Parathyroid adenoma (tissue), 2 donors: Measurements from ENCODE around the gene ADGRL2.

ENCODE experiments used
- H2AFZ ChIP-seq: fragments of 300-600 bp; sonication (generic); one replicate; pipeline ENCODE4 v1.7.0; 2017; ENCODE audit warnings: antibody characterized with exemption, mild to moderate bottlenecking
- H3K27ac ChIP-seq: fragments of 300-600 bp; sonication (generic); one replicate; pipeline ENCODE4 v1.7.0; 2017
- H3K27me3 ChIP-seq: fragments of 300-600 bp; sonication (generic); one replicate; pipeline ENCODE4 v1.7.0; 2017; ENCODE audit warnings: low read length; ENCODE audit not compliant: control insufficient read depth, insufficient read depth
- H3K36me3 ChIP-seq: fragments of 300-600 bp; sonication (generic); one replicate; pipeline ENCODE4 v1.7.0; 2017; ENCODE audit warnings: low read length; ENCODE audit not compliant: control insufficient read depth, insufficient read depth
- H3K4me1 ChIP-seq: fragments of 300-600 bp; sonication (generic); one replicate; pipeline ENCODE4 v1.7.0; 2017; ENCODE audit warnings: control low read depth
- H3K4me2 ChIP-seq: fragments of 300-600 bp; sonication (generic); one replicate; pipeline ENCODE4 v1.7.0; 2017; ENCODE audit warnings: low read length
- H3K4me3 ChIP-seq: fragments of 300-600 bp; sonication (generic); one replicate; pipeline ENCODE4 v1.7.0; 2017; ENCODE audit warnings: low read depth, low read length
- H3K79me2 ChIP-seq: fragments of 300-600 bp; sonication (generic); one replicate; pipeline ENCODE4 v1.7.0; 2017; ENCODE audit warnings: control low read depth
- H3K9ac ChIP-seq: fragments of 300-600 bp; sonication (generic); one replicate; pipeline ENCODE4 v1.7.0; 2017; ENCODE audit warnings: mild to moderate bottlenecking
- H3K9me3 ChIP-seq: fragments of 300-600 bp; sonication (generic); one replicate; pipeline ENCODE4 v1.7.0; 2017; ENCODE audit warnings: low read length; ENCODE audit not compliant: control insufficient read depth
- CTCF ChIP-seq: fragments of 300-600 bp; sonication (generic); IDR thresholded peaks from one replicate; pipeline ENCODE4 v1.7.0; 2017; ENCODE audit warnings: antibody characterized with exemption, mild to moderate bottlenecking
- donor health status: primary hyperparathyroidism.

ADGRL2 gene

GRCh38 chr1:82000221-82000620, 199.5 kb downstream of the ADGRL2 start:
- H3K4me1 ChIP-seq: no peaks in the 10 kb centered on the region
- H3K9me3 ChIP-seq: no peaks in the 10 kb centered on the region
- no peak overlapping the region for H3K4me2 ChIP-seq
- no peak overlapping the region for H3K4me3 ChIP-seq
- no peak overlapping the region for H3K9ac ChIP-seq
- H3K79me2 ChIP-seq: no peaks in the 10 kb centered on the region
- H3K27ac ChIP-seq: no peak overlapping the region
- no peak for TF ChIP-seq CTCF
- no peaks in the 10 kb centered on the region for H3K27me3 ChIP-seq
- no peak overlapping the region for H2AFZ ChIP-seq
- no peaks in the 10 kb centered on the region for H3K36me3 ChIP-seq

- no peak for TF ChIP-seq CTCF
- Histone ChIP-seq H3K9ac (no peak overlapping the region), H3K4me3 (no peak overlapping the region), H3K36me3 (no peaks in the 10 kb centered on the region), H3K9me3 (no peaks in the 10 kb centered on the region), H3K4me1 (no peaks in the 10 kb centered on the region), H3K79me2 (no peaks in the 10 kb centered on the region), H3K27ac (no peak overlapping the region), H3K4me2 (no peak overlapping the region), H2AFZ (no peak overlapping the region), H3K27me3 (no peaks in the 10 kb centered on the region)
Observed at GRCh38 chr1:82001345-82001744, 200.6 kb downstream of the ADGRL2 start.

GRCh38 chr1:82007804-82008203, 207.1 kb downstream of the ADGRL2 start:
- no peak overlapping the region for H3K9ac ChIP-seq
- no peak overlapping the region for H2AFZ ChIP-seq
- H3K27me3 ChIP-seq: no peaks in the 10 kb centered on the region
- H3K79me2 ChIP-seq: no peaks in the 10 kb centered on the region
- H3K4me1 ChIP-seq: no peaks in the 10 kb centered on the region
- no peak overlapping the region for H3K27ac ChIP-seq
- no peak overlapping the region for H3K4me3 ChIP-seq
- H3K9me3 ChIP-seq: no peaks in the 10 kb centered on the region
- H3K36me3 ChIP-seq: no peaks in the 10 kb centered on the region
- no peak overlapping the region for H3K4me2 ChIP-seq
- no peak for TF ChIP-seq CTCF

GRCh38 chr1:82013702-82014101, 213.0 kb downstream of the ADGRL2 start:
- Histone ChIP-seq H3K4me1 (no peaks in the 10 kb centered on the region), H2AFZ (no peak overlapping the region), H3K9ac (no peak overlapping the region), H3K27me3 (no peaks in the 10 kb centered on the region), H3K9me3 (no peaks in the 10 kb centered on the region), H3K79me2 (no peaks in the 10 kb centered on the region), H3K4me3 (no peak overlapping the region), H3K4me2 (no peak overlapping the region), H3K36me3 (no peaks in the 10 kb centered on the region), H3K27ac (no peak overlapping the region)
- no peak for TF ChIP-seq CTCF

- Histone ChIP-seq H3K9me3 (no peaks in the 10 kb centered on the region), H3K36me3 (no peaks in the 10 kb centered on the region), H3K79me2 (no peaks in the 10 kb centered on the region), H3K4me2 (no peak overlapping the region), H3K9ac (no peak overlapping the region), H3K4me3 (no peak overlapping the region), H3K4me1 (no peaks in the 10 kb centered on the region), H2AFZ (no peak overlapping the region), H3K27ac (no peak overlapping the region), H3K27me3 (no peaks in the 10 kb centered on the region)
- no peak for TF ChIP-seq CTCF
Observed at GRCh38 chr1:82015444-82015843, 214.7 kb downstream of the ADGRL2 start.
